Measurements from ENCODE around the gene NGLY1. TPM values are rescaled to one million over a fixed set of nuclear protein-coding genes. Genes with fewer than 3 reads are reported as not detected.

The NGLY1 gene, protein sequence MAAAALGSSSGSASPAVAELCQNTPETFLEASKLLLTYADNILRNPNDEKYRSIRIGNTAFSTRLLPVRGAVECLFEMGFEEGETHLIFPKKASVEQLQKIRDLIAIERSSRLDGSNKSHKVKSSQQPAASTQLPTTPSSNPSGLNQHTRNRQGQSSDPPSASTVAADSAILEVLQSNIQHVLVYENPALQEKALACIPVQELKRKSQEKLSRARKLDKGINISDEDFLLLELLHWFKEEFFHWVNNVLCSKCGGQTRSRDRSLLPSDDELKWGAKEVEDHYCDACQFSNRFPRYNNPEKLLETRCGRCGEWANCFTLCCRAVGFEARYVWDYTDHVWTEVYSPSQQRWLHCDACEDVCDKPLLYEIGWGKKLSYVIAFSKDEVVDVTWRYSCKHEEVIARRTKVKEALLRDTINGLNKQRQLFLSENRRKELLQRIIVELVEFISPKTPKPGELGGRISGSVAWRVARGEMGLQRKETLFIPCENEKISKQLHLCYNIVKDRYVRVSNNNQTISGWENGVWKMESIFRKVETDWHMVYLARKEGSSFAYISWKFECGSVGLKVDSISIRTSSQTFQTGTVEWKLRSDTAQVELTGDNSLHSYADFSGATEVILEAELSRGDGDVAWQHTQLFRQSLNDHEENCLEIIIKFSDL
- 10 to 100 TPM; 34.1 to 49.4 (median 42.0) TPM for polyA plus RNA-seq (ENCODE audit: insufficient read depth in 1 of 5, insufficient read length in 5 of 5, low replicate concordance in 1 of 5)
- long read RNA-seq, donor 1, transcript NGLY1-202 (12 exons, 2,473 nt) = major isoform, 18 of 28 reads
- long read RNA-seq, donor 1, partial matches to known transcripts = 9 of 28 reads
- long read RNA-seq, donor 1, other reads (novel, unspliced or antisense) = 0 of 28 reads
- long read RNA-seq, donor 2, transcript NGLY1-202 (12 exons, 2,473 nt) = major isoform, 7 of 8 reads
- long read RNA-seq, donor 2, partial matches to known transcripts = 0 of 8 reads
- long read RNA-seq, donor 2, other reads (novel, unspliced or antisense) = 0 of 8 reads
- long read RNA-seq, donor 3, transcript NGLY1-202 (12 exons, 2,473 nt) = major isoform, 10 of 59 reads
- long read RNA-seq, donor 3, partial matches to known transcripts = 43 of 59 reads
- long read RNA-seq, donor 3, other reads (novel, unspliced or antisense) = 0 of 59 reads
- long read RNA-seq, donor 4, transcript NGLY1-202 (12 exons, 2,473 nt) = major isoform, 6 of 13 reads
- long read RNA-seq, donor 4, partial matches to known transcripts = 7 of 13 reads
- long read RNA-seq, donor 4, other reads (novel, unspliced or antisense) = 0 of 13 reads
- long read RNA-seq, donor 5, transcript NGLY1-202 (12 exons, 2,473 nt) = major isoform, 12 of 60 reads
- long read RNA-seq, donor 5, partial matches to known transcripts = 39 of 60 reads
- long read RNA-seq, donor 5, other reads (novel, unspliced or antisense) = 6 of 60 reads
- long read RNA-seq, donor 6, transcript NGLY1-202 (12 exons, 2,473 nt) = major isoform, 11 of 55 reads
- long read RNA-seq, donor 6, partial matches to known transcripts = 34 of 55 reads
- long read RNA-seq, donor 6, other reads (novel, unspliced or antisense) = 5 of 55 reads
- long read RNA-seq, donor 7, transcript NGLY1-202 (12 exons, 2,473 nt) = major isoform, 7 of 8 reads
- long read RNA-seq, donor 7, partial matches to known transcripts = 0 of 8 reads
- long read RNA-seq, donor 7, other reads (novel, unspliced or antisense) = 0 of 8 reads
- long read RNA-seq, donor 8, partial matches to known transcripts = 6 of 9 reads
- long read RNA-seq, donor 8, other reads (novel, unspliced or antisense) = 0 of 9 reads

DNA sequence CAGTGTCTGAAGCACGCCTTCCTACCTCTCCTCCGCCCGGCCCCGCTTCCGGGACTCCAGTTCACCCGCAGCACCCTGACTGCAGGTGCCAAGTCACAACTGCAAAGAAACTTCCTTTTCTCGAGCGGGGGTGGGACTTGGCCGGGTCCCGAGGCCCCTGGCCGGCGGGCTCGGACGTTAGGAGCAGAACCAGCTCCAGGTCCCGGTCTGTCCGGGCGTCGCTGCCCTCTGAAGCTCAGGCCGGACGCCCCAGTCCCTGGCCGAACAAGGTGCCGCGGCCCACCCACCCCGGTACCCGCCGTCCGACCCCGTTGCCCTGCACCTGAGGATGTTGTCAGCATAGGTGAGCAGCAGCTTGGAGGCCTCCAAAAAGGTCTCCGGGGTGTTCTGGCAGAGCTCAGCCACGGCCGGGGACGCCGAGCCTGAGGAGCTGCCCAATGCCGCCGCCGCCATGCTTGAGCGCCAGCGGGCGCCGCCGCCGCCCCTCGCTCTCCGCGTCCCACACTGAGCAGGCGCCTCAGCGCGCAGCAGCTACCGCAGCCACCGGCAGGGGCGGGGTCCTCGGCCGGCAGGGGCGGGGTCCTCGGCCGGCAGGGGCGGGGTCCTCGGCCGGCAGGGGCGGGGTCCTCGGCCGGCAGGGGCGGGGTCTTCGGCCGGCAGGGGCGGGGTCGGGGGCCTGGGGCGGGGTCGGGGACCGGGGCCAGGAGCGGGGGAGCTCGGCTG, at the start of gene NGLY1:
Gene NGLY1, minus strand, starts transcription at position 506 of the 723 bp plus-strand sequence. Its CDS starts 53 bp downstream, at position 453.
- peak; percentile 80 to 83 for DNase-seq

DNA sequence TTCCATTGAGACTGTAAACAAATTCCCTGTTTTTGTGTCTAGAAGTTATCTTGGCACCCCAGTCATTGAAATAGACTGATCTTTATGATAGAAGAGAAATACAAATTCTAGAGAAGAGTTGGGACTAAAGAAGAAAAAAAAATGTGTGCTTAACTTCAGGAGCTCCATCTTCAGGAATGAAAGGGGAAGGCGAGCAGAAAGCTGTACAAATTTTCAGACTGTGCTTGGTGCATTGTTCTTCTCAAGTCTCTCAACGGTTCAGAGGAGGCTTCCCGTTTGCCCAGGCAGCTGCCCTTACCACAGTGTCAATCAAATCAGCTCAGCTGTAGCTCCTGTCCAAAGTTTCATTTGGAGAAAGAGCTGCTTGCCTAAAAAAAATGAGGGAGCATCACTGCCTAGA, 48.3 kb upstream of the NGLY1 start:
- no peak for DNase-seq

DNA sequence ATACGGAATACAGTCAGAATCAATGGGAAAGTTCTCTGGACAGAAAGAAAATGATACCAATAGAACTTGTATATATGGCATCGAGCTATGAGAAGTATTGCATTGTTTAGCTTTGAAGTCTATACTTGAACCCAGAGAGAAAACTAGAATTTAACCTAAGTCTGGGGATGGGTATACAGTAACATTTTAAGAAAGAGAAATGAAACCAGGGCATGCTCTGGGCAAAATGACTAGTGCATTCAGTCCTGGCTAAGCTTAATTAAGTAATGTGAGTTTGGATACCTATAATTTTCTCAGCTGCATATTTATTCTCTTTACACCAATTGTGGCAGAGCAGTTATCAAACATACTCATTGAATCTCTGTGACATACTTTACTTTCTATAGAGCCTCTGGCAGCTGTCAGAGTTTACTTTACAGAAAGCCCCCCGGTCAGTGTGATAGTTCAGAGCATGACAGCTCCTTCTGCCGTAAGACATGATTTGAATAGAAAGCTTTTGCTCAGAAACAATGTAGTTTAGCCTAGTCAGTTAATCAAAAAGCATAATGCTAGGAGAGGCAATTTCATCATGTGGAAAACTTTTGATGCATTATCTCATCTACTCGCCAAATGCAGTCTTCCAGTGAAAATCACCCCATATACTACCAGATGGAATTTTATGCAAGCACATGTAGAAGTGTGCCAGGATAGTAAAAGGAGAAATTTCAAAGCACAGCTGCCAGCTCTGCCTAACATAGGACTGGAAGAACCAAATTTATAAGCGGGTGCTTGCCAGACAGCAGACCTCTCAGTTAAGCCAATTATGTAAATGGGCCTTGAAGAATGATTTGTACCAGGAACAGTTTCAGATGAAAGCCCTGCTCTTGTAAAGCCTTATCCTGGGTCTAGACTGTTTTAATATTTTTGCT, 47.4 kb upstream of the NGLY1 start:
- no peak for DNase-seq

DNA sequence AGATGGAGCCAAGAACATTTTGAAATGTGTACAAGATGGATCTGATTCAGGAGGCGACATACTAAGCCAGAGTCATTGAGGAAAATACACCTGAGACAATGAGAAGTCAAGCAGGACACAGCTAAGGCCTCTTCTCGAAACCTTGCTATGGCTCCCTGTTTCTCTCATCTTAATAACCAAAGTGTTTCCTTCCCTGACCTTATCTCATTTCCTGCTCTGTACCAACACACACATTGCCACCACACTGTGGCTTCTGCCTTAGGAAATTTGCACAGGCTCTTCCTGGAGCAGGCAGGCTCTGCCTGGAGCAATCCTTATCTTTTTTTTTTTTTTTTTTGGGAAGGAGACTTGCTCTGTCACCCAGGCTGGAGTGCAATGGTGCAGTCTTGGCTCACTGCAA, 43.3 kb upstream of the NGLY1 start:
- no peak for DNase-seq

DNA sequence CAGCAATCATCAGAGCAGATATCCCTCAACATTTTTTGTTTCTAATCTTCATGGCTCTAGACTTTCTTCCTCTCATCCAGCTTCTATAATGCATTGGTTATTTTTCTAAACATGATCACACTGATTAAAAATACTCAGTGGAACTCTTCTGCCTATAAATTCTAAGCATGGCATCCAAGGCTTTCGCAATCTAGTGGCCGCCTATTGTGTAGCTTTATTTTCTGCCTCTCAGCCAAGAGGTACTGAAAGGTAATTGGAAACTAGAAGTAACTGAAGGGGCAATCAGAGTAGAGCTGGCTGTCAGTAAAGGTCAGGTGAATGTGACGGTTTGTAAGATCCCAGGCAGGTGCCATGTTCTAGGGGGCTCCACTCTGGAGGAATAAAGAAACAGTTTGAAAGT, 40.1 kb upstream of the NGLY1 start:
- DNase-seq = no peak

DNA sequence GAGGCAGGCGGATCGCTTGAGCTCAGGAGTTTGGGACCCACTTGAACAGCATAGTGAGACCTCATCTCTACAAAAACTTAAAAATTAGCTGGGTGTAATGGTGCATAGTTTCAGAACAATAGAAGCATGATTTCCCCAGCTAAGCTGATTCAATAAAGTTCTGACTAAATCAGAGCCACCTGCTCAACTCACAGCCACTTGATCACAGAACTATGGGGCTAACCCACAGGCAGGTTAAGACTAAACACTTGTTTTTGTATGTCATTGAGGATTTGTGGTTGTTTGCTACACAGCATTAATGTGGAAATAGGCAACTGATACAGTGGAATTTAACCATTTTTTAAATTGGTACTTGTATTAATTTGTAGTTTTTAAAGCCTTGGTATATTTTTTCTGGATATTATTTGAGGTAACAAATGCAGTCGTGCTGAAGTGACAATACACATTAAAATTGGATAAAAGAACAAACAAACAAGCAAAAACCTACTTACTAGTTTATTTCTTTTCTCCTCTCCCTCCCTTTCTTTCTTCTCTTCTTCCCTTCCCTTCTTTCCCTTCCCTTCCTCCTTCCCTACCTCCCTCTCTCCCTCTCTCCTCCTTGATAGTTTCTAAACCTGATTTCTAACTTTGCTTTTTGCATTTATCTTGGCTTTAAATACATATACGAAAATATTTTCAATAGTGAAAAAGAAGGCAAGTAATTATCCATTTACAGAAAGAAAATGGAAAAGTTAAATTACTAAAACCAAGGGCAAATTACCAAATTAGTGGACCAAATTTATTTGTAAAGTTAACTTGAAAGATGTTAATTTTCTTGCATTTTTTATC, 38.7 kb upstream of the NGLY1 start:
- DNase-seq = no peak

DNA sequence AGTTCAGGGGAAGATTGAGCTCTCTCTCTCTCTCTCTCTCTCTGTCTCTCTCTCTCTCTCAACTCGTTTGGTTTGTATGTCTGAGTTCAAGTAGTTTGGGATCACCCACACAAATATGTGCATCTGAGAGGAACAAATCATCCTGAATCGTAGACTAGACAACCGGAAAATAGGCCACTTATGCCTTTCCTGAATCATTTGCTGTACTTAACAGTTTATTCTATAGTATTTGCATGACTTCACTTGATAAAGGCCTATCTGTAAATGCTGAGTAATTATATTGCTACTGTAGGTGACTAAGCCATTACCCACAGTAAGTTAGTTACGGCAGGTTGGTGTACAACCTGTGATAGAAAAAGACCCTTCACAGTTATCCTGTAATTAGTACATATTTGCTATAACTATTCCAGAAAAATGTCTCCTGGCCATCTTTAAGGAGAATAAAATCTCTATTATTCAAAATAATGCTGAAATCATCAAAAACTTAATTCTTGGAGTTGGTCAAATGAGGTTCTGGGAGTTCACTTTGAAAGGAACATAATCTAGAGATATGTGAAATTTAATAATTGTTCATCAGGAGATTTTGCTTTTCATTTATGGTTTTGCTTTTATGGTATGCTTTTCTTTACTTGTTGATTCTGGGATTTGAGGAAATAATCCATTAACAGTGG, 37.7 kb upstream of the NGLY1 start:
- no peak for DNase-seq

DNA sequence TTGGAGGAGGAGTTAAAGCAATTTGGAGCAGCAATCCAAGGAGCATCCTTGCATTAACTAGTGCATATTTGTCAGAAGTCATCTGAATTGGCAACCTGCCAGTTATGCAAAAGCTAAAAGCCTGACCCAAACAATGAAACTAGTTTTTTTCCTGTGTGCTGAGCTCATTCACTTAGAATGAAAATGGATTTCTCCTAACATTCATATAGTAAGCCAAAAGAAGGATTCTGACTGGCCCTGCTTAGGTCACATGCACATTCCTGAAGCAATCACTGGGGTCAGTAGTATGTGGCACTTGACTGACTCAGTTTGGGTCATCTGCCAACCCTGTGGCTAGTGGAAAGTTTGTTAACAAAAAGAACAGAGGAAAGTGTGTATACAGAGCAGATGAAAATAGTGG, 37.1 kb upstream of the NGLY1 start:
- DNase-seq = no peak

DNA sequence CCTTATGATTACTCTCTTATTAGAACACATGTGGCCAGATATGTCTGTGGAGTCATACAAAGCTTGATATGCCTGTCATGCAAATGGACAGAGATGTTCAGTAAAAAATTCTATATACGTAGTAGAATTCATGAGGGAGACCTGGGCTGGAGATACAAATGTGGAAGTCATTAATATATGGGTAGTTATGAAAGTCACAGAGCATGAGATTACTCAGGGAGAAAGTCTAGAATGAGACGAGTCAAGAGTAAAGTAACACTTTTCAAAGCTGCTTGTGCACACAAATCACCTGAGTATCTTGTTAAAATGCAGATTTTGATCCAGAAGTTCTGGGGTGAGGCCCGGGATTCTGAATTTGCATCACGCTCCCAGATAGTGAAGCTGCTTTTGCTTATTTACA, 35.1 kb upstream of the NGLY1 start:
- no peak for DNase-seq

DNA sequence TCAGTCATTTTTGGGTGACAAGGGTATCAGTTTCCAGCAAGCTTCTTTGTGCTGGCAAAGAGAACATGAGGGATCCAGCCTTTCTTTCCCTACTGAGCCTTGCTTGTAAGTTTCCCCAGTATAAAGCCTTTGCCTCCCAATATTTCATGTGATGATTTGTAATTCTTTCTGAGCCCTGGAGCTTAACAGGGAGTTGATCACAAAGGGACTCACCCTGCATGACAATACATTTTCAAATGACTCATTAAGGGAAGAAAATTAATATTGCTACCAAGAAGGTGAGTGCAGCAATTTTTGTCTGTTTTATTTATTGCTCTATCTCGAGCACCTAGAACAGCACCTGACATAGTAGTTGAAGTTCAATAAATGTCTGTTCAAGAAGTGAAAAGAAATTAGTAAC, 34.4 kb upstream of the NGLY1 start:
- DNase-seq = no peak

DNA sequence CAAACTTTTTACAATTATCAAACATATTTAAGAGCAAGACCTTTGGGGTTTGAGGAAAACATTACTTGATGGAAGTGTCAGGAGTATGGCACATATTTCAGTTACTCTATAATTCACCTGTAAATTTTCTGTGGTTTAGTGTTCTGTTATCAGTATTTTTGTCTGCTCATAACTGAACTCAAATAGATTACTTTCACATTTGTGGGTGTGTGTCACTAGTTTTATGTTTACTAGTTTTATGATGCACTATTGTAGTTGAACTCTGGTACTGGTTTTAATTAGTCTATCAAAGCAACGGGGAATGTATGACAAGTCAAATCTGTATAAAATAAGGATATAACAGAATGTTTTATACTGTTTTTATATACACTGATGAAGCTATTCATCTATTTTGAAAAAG, 33.9 kb upstream of the NGLY1 start:
- no peak for DNase-seq

DNA sequence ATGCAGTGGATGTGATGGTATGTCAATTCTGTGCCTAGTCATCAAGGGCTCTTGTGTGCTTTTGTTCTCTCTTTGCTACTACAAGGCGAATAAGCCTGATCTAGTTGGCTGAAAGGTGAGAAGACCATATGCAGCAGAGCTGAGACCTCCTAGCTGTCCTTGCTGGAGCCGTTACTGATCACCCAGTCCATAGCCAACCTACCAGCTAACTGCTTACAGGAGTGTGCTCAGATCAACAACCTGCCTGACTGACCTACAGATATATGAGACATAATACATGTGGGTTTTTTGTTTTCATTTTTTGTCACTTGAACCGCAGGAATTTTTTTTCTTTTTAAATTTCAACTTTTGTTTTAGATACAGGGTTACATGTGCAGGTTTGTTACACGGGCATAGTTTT, 29.4 kb upstream of the NGLY1 start:
- DNase-seq = no peak

DNA sequence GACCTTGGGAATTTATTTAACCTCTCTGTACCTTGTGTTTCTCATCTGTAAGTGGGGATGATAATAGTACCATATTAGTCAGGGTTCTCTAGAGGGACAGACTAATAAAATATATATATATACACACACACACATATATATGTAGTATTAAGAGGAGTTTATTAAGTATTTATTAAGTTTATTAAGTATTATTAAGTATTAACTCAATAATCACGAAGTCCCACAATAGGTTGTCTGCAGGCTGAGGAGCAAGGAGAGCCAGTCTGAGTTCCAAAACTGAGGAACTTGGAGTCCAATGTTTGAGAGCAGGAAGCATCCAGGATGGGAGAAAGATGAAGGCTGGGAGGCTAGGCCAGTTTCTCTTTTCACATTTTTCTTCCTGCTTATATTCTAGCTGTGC, 21.4 kb upstream of the NGLY1 start:
- DNase-seq = no peak

DNA sequence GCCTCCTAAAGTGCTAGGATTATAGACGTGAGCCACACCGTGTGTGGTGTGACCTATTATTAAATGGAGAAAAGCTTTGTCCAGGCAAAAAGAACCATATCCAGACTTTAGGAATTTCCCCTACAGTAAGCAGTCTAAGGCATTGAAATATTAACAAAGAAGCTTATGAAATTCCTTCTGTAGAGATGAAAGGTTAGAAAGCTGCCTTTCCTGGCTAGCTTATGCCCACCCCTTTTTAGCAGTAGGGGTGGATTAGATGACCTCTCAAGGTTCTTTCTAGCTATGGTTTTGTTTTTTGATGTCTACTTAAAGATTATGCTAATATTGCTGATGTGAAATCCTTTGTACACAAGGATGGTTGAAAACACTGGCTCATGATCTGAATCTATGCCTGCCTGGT, 20.6 kb upstream of the NGLY1 start:
- DNase-seq = no peak

DNA sequence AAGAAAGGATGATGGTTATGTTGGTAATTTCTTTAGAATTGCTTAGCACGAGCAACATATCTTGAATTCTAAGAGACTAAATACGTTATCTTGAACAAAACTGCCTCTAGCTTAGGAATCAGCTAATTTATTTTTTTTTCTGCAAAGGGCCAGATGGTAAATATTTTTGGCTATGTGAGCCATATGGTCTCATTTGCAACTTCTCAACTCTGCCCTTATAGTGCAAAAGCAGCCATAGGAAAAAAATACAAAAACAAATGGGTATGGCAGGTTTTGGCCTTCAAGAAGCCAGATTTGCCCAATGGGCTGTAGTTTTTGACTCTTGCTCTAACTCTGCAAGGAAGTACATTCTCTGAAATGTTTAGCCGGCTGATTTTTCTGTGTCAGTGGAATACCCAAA, 18.5 kb upstream of the NGLY1 start:
- no peak for DNase-seq

DNA sequence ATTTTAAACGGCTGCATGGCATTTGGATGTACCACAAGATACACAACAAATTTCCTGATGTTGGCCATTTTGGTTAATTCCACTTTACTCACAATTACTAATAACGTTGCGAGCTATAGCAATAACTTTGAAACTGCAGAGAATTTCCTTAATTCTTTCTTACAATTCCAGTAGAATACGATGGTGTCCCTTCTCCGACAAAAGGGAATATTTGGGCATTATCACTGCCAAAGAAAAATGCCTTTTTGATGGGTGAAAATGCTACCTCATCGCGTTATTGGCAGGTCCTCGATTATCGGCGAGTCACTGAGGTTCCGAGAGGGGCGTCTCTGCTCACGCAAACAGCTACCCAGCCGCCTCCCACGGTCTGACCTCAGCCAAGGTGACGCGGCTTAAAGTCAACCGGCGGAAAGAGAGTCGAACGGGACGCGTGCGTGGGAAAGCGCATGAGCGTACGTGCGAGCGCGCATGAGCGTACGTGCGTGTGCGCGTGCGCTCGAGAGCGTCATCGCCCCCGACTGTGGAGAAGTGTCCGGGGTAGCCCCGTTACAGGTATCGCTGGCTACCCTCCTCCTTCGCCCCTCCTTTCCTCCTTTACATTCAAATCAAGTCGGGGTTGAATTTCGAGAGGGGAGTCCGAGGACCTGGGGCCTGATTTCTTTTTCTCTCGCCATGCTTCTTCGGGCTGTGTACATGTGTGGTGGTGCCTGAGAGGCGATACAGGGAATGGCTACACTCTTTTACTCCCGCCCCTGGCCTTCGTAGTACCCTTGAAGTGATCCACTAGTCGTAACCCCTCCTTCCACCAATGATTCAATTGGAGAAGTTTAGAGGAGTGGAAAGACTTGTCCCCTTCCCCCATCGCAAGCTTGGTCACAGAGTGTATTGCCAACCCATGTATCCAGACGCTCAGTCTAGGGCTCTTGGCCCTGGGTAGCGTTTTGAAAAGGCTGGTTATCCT, 6.6 kb upstream of the NGLY1 start, which contains the start of gene OXSM:
Gene OXSM, plus strand, starts transcription at position 495 of the 961 bp plus-strand sequence. CDS start 931 bp downstream, outside the sequence.
- peak; percentile 89 to 90 for DNase-seq

Measured in right lung (tissue), 10 donors.